Upper lobe of right lung (tissue), 1 donor: ENCODE data around the gene BYSL. TPM values are rescaled to one million over a fixed set of nuclear protein-coding genes. Genes with fewer than 3 reads are reported as not detected.

Experiments
- ATAC-seq: fragments of 200-7000 bp; cut with Tn5 transposase; one replicate; pipeline ENCODE4 v1.9.1; 2020; ENCODE audit warnings: mild to moderate bottlenecking, moderate library complexity
- DNase-seq: peaks from one replicate; pipeline ENCODE4 v3.0.0-alpha.2; 2020
- H3K27ac ChIP-seq: fragments of 200-600 bp; one replicate; pipeline ENCODE4 v1.8.0; 2022
- H3K27me3 ChIP-seq: fragments of 200-600 bp; one replicate; pipeline ENCODE4 v1.8.0; 2022; ENCODE audit warnings: mild to moderate bottlenecking
- H3K36me3 ChIP-seq: fragments of 200-600 bp; one replicate; pipeline ENCODE4 v1.8.0; 2022
- H3K4me1 ChIP-seq: fragments of 200-600 bp; one replicate; pipeline ENCODE4 v1.8.0; 2022
- H3K4me3 ChIP-seq: fragments of 200-600 bp; one replicate; pipeline ENCODE4 v1.8.0; 2022; ENCODE audit warnings: mild to moderate bottlenecking
- H3K9me3 ChIP-seq: fragments of 200-600 bp; one replicate; pipeline ENCODE4 v1.8.0; 2022
- CTCF ChIP-seq: fragments of 200-600 bp; IDR thresholded peaks from one replicate; pipeline ENCODE4 v1.8.0; 2022; ENCODE audit warnings: antibody characterized with exemption
- intact Hi-C: fragments of 100-400 bp; cut with DNase I; formaldehyde crosslinking; loops from one replicate; pipeline ENCODE4 v1.11.0; 2022
- total RNA-seq: library from RNA; stranded (reverse); fragmentation: NEBNext Ultra II Directional; extraction: Animal tissue kit (Norgen Biotek cat#: 25700); gene quantifications from one replicate; pipeline ENCODE4 v1.2.1, GENCODE V29; 2021
- donor health status: DM: no; HTN: yes; CAD: no; lungs with severe emphysema.

The BYSL gene
- total RNA-seq, 1 donor from 2014 or later, result 11.6 TPM

DNA sequence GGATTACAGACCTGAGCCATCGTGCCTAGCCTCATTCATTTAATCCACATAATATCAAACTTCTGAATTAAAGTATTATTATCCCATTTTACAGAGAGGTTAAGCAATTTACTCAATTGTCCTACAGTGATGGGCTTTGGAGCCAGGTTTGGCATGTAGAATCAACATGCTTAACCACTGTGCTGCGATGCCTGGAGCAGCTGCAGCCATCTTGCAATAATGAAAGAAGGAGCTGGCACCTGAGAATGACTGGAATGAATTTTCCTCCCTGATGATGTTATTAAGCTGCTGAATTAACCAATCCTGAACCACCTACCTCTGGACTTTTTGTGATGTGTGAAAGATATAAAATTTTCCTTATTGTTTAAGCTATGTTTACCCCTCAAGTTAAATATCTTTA is 33.4 kb downstream of the BYSL start:
- Histone ChIP-seq H3K36me3 (no peaks in the 10 kb centered on the region), H3K27ac (no peak overlapping the region), H3K27me3 (no peaks in the 10 kb centered on the region), H3K4me3 (no peak overlapping the region), H3K4me1 (no peaks in the 10 kb centered on the region), H3K9me3 (no peaks in the 10 kb centered on the region)
- intact Hi-C loops, result no loop called here
- no peak for ATAC-seq
- no peak for TF ChIP-seq CTCF
- DNase-seq, result no peak

DNA sequence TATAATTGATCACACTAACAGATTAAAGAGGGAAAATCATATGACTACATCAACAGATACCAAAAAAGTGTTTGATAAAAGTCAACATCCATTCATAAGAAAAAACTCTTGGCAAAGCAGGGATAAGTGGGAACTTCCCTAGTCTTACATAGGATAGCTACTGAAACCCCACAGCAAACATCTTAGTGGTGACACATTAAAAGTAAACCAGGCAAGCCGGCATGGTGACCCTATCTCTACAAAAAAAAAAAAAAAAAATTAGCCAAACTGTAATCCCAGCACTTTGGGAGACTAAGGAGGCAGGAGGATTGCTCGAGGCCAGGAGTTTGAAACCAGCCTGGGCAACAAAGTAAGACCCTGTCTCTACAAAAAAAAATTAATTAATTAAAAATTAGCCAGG is 34.1 kb downstream of the BYSL start:
- no peaks in the 10 kb centered on the region for H3K36me3 ChIP-seq
- DNase-seq (no peak), ATAC-seq (no peak)
- no peaks in the 10 kb centered on the region for H3K4me1 ChIP-seq
- intact Hi-C loops, result no loop called here
- TF ChIP-seq CTCF, result no peak
- H3K4me3 ChIP-seq, result no peak overlapping the region
- H3K9me3 ChIP-seq, result no peaks in the 10 kb centered on the region
- no peaks in the 10 kb centered on the region for H3K27me3 ChIP-seq
- H3K27ac ChIP-seq, result no peak overlapping the region

- H3K27me3 ChIP-seq, result no peaks in the 10 kb centered on the region
- no peaks in the 10 kb centered on the region for H3K9me3 ChIP-seq
- intact Hi-C loops, result no loop called here
- H3K4me3 ChIP-seq, result no peak overlapping the region
- no peaks in the 10 kb centered on the region for H3K36me3 ChIP-seq
- ATAC-seq (no peak), DNase-seq (no peak)
- peaks cover 4% of the 10 kb centered on the region for H3K4me1 ChIP-seq
- TF ChIP-seq CTCF, result no peak
- H3K27ac ChIP-seq, result no peak overlapping the region
Measured at GRCh38 chr6:41957117-41957516, 35.8 kb downstream of the BYSL start.

DNA sequence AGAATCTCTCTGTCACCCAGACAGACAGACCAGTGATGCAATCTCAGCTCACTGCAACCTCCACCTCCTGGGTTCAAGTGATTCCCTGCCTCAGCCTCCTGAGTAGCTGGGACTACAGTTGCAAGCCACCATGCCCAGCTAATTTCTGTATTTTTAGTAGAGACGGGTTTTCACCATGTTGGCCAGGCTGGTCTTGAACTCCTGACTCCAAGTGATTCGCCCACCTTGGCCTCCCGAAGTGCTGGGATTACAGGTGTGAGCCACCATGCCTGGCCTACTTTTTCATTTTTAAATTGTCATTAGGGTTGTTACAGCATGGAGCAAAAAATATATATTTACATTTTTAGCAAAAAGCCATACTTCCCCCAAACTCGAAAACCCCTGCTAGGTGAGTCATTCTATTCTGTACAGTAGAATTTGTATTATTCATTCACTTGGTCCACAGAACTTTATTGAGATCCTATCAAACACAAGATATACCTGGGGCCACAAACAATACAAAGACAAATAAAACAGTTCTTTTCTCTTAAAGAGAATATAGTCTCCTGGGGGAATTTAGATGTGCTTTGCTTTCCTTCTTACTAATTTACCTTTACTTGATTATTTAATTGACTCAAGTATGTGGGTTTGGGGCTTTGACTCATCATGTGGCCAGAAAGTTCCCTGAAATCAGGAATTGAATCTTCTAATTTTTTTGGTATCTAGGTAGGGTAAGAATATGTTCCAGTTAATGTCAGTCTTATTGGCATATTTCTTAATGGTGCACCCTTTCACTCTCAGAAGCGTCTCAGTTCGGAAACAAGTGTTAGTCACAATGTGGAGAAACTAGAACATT is 36.9 kb downstream of the BYSL start:
- H3K4me3 ChIP-seq, result no peak overlapping the region
- H3K27ac ChIP-seq, result no peak overlapping the region
- H3K27me3 ChIP-seq, result no peaks in the 10 kb centered on the region
- no peak for ATAC-seq
- no peak for TF ChIP-seq CTCF
- H3K36me3 ChIP-seq, result no peaks in the 10 kb centered on the region
- intact Hi-C loops, result no loop called here
- no peaks in the 10 kb centered on the region for H3K9me3 ChIP-seq
- H3K4me1 ChIP-seq, result peaks cover 4% of the 10 kb centered on the region
- DNase-seq, result no peak

- H3K27ac ChIP-seq, result no peak overlapping the region
- no peak for TF ChIP-seq CTCF
- no peak overlapping the region for H3K4me3 ChIP-seq
- no peaks in the 10 kb centered on the region for H3K9me3 ChIP-seq
- peaks cover 7% of the 10 kb centered on the region for H3K4me1 ChIP-seq
- intact Hi-C loops, result no loop called here
- no peaks in the 10 kb centered on the region for H3K27me3 ChIP-seq
- DNase-seq (no peak), ATAC-seq (no peak)
- no peaks in the 10 kb centered on the region for H3K36me3 ChIP-seq
Measured at GRCh38 chr6:41960028-41960427, 38.7 kb downstream of the BYSL start.
